Activated T-cell treated with anti-CD3 and anti-CD28 coated beads, Interleukin-2, amount 50 U/mL, for 1 hour (primary cell): ENCODE measurements around the gene GRM5.
A peak's percentile ranks its signal among the peaks of the same experiment; 100 is the strongest.
"Not testable (repeated sequence)": the region's sequence is repeated elsewhere in the genome, so short reads cannot be mapped to it uniquely, and the experiment has no call there.

Experiments used
- DNase-seq: peaks from one replicate; pipeline ENCODE4 v3.0.0-alpha.2; 2020

The GRM5 gene

GRCh38 chr11:88535916-88536547 is 529.8 kb downstream of the GRM5 start:
- DNase-seq: no peak

- DNase-seq: no peak
Observed at GRCh38 chr11:88535266-88535665, 530.5 kb downstream of the GRM5 start.

- DNase-seq: not testable (repeated sequence)
Observed at GRCh38 chr11:88534706-88535105, 531.1 kb downstream of the GRM5 start.

- no peak for DNase-seq
Observed at GRCh38 chr11:88534185-88534584, 531.6 kb downstream of the GRM5 start.

GRCh38 chr11:88533001-88533400 is 532.8 kb downstream of the GRM5 start:
- no peak for DNase-seq

- no peak for DNase-seq
Observed at GRCh38 chr11:88531831-88532230, 534.0 kb downstream of the GRM5 start.

GRCh38 chr11:88529426-88529825 is 536.4 kb downstream of the GRM5 start:
- no peak for DNase-seq

GRCh38 chr11:88523386-88524071 is 542.3 kb downstream of the GRM5 start:
- DNase-seq: no peak

- no peak for DNase-seq
Observed at GRCh38 chr11:88522624-88523385, 543.0 kb downstream of the GRM5 start.

- DNase-seq: no peak
Observed at GRCh38 chr11:88521799-88522201, 544.0 kb downstream of the GRM5 start.

GRCh38 chr11:88521399-88521798 is 544.4 kb downstream of the GRM5 start:
- no peak for DNase-seq

GRCh38 chr11:88520391-88520790 is 545.4 kb downstream of the GRM5 start:
- no peak for DNase-seq

- no peak for DNase-seq
Observed at GRCh38 chr11:88515002-88515401, 550.8 kb downstream of the GRM5 start.

GRCh38 chr11:88511006-88511405 is 554.8 kb downstream of the GRM5 start:
- DNase-seq: no peak

- peak; percentile 19 for DNase-seq
Observed at GRCh38 chr11:88508759-88509581, 556.8 kb downstream of the GRM5 start.

- no peak for DNase-seq
Observed at GRCh38 chr11:88508418-88508758, 557.4 kb downstream of the GRM5 start.

GRCh38 chr11:88507771-88508417 is 557.9 kb downstream of the GRM5 start:
- DNase-seq: no peak

GRCh38 chr11:88501541-88501940 is 564.2 kb downstream of the GRM5 start:
- DNase-seq: no peak

- no peak for DNase-seq
Observed at GRCh38 chr11:88495836-88496235, 569.9 kb downstream of the GRM5 start.

- no peak for DNase-seq
Observed at GRCh38 chr11:88494848-88495247, 570.9 kb downstream of the GRM5 start.

- DNase-seq: no peak
Observed at GRCh38 chr11:88491674-88492073, 574.1 kb downstream of the GRM5 start.

GRCh38 chr11:88489030-88489429 is 576.8 kb downstream of the GRM5 start:
- no peak for DNase-seq

GRCh38 chr11:88487646-88488045 is 578.1 kb downstream of the GRM5 start:
- DNase-seq: no peak
